Measurements from ENCODE around the gene IER2.
A peak's percentile ranks its signal among the peaks of the same experiment; 100 is the strongest.

The IER2 gene, protein sequence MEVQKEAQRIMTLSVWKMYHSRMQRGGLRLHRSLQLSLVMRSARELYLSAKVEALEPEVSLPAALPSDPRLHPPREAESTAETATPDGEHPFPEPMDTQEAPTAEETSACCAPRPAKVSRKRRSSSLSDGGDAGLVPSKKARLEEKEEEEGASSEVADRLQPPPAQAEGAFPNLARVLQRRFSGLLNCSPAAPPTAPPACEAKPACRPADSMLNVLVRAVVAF

DNA sequence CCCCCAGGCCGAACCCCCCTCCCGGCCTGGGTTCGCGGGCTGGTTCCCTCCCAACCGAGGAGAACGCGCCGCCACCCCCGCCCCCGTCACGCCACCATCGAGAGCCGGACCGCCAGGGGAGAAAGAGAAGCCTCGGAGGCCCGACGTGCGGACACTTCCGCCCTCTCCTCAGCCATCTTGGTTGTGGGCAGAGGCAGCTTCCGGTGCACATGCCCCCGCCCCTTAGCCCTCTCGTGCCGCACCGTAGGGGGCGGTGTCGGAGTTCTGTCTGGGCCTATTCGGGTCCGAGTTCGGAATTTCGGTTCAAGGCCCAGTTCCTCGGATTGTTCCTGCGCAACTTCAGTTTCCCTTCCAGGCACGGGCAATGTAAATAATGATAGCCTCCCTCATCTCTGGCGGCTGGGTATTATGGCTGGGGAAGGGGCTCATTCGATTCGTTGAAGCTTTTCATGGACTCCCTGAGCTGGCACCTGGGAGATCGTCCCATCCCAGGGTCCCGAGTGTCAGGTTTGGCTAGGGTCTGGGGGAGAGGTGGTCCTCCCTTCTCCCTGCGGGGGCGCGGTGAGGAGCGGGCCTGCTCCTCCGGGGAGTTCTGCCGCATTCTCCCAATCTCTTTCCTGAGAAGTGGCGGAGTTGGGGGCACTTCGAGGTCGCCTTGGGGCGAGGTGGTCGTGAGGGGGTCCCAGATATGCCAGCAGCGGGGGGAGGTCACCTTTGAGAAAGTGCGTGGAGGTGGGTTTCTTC, at the start of gene IER2, which contains the start of gene STX10:
IER2 (plus strand) TSS at position 225 of the 744 bp plus-strand sequence. CDS start 2,776 bp downstream, outside the sequence.
STX10 (minus strand) TSS at position 189 of the 744 bp plus-strand sequence. CDS start 202 bp downstream, outside the sequence.
- DNase-seq (ENCODE audit: low read depth), result peak; percentile 91

DNA sequence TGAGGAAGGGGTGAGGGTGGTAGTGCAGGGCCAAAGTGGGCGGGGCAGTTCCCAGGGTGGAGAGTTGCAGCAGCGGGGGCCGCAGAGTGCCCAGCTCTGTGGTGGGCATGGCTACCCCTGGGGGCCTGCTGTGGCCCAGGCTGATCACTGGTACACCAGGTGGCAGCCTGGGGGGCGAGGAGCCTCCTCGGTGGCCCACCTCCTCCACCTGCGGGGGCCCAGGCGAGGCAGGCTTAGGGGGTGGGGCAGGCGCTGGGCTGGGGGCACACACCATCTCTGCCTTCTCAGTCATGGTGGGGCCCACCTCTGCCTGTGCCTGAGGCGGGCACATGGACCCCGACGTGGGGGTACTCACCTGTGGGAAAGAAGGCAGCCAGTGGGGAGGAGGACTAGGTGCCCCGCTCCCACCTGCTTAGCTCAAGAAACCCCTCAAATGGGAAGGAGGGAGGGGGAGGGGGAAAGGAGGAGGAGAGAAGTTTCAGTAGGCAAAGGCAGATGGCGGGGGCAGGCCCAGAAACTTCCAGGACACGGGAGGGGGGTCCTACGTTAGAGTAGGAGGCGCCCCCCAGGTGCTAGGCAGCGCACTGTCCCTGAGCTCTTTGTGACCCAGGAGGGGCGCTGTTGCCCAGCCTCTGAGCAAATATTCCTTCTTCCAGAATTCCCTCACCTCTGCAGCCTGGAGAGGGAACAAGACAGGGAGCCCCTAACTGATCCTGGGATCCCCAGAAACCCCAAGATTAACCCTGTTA, 49.2 kb upstream of the IER2 start:
- DNase-seq (ENCODE audit: low read depth), result no peak

DNA sequence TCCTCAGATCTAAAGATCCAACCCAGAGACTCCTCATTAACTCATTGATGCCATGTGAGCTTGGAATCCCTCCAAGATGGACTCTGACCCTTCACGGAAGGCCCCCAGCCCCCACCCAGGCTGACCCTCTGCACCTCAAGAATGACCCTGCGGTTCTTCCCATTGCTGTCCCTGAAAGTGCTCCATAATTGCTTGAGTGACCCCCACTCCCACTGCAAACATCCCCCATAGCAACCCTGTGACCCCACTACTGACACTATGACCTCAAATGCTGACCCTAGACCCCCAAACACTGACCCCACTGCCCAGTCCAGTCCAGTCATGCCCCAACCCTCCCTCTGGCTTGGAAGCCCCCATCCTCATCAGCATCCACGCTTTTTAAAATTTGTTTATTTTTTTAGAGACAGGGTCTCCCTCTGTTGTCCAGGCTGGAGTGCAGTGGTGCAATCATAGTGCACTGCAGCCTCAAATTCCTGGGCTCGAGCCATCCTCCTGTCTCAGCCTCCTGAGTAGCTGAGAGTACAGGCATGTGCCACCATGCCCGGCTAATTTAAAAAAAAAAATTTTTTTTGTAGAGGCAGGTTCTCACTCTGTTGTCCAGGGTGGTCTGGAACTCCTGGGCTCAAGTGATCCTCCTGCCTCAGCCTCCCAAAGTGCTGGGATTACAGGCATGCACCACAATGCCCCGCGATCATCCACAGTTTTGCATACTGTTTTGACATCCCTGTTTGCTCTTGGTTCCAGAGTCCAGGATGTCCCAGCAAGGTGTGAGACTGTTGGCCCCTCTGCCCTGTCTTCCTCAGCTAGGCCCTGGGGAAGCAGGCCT, 48.4 kb upstream of the IER2 start:
- no peak for DNase-seq (ENCODE audit: low read depth)

DNA sequence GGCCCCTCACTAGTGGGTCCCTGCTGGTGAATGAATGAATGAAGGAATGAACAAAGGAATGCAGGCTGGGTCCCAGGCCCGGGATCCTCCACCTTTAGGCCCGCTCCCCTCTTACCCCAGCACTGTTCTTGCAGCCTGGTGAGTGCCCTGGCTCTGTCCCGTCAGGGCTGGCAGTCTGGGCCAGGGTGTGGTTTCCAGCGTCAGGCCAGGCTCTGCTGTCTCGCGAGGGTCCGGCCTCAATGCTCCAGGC, 47.9 kb upstream of the IER2 start:
- peak; percentile 22 for DNase-seq (ENCODE audit: low read depth)

DNA sequence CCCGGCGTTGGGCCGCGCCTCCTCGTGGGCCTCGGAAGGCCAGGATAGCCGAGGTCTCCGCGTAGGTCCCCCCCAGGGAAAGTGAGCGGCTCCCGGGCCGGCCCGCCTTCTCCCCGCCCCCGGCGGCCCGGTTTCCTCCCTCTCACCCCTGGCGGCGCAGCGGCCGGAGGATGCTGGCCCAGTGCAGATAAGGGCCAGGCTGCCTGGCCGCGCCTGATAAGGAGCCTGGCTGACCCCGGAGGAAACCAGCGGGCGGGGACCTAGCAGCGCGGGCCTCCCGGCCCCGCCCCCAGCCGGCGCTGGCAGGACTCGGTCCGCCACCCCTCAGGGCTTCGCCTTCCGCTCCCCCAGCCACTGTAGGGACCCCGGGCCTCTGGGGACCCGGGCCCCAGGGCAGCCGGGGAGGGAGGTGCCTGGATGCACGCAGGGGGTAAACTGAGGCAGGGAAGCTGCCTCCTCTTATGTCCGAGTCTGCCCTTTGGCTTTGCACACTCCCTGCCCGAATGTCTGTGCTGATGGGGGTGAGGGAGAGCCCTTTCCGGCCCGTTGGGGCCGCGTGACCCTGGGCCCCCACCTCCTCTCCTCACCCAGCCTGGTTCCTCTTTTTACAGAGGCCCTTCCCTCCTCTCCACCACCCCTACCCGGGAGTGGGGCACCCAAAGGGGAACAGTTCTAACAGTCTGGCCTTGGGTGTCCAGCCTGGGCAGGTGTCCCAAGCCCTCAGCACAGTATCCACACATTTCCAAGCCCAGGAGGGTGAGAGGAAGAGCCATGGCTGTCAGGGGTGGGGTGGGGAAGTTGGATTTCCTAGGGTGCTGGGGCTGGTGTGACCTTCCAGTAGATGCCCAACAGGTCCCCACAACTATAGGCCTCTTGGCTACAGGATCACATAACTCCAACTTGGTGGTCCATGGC, 47.3 kb upstream of the IER2 start, which contains the start of gene LYL1:
LYL1 (minus strand) TSS at position 193 of the 915 bp plus-strand sequence. CDS start 1,687 bp downstream, outside the sequence.
- DNase-seq (ENCODE audit: low read depth), result no peak

DNA sequence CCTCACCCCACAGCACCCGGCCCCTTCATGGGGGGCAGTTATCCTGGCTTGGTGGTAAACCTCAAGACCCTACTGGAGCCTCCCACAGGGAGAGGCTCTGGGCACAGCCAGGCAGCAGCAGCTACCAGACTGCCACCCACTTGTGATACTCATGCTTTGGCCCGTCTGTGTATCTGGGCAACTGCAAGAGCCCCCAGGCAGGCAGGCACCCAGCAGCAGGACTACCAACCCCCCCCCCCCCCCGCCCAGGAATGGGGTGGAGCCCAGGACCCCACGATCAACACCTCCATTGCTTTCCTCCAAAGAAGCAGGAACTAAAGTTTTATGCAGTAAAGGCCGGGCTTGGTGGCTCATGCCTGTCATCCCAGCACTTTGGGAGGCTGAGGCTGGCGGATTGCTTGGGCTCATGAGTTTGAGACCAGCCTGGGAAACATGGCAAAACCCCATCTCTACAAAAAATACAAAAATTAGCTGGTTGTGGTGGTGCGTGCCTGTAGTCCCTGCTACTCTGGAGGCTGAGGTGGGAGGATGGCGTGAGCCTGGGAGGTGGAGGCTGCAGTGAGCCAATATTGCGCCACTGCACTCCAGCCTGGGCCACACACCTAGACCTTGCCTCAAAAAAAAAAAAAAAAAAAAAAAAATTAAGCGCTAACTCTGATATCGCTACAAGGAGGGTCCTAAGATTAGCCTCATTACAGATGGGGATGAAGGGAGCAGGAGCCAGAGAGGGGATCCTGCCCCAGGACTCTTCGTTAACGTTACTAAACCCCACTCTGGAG, 46.4 kb upstream of the IER2 start:
- DNase-seq (ENCODE audit: low read depth), result no peak

DNA sequence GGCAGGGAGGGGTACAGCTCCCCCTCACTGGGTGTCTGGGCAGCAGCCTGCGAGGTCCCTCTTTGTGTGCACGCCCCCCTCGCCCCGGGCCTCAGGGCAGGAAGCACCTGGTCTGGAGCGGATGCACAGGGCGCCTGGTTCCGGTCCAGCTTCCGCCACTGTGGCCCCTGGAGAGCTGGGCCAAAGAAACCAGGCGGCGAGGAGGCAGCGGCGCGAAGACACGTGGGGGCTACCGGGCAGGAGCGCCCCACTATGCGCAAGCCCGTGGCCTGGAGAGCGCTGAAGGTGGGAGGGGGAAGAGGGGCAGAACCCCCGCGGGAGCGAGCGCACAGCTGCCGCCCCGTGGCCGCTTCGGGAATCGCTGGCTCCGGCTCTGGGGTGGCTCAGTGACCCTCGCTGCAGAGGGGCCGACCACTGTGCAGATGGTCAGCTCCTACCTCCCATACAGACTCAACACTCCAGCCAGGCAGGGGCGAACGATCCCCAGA, 45.8 kb upstream of the IER2 start:
- no peak for DNase-seq (ENCODE audit: low read depth)

DNA sequence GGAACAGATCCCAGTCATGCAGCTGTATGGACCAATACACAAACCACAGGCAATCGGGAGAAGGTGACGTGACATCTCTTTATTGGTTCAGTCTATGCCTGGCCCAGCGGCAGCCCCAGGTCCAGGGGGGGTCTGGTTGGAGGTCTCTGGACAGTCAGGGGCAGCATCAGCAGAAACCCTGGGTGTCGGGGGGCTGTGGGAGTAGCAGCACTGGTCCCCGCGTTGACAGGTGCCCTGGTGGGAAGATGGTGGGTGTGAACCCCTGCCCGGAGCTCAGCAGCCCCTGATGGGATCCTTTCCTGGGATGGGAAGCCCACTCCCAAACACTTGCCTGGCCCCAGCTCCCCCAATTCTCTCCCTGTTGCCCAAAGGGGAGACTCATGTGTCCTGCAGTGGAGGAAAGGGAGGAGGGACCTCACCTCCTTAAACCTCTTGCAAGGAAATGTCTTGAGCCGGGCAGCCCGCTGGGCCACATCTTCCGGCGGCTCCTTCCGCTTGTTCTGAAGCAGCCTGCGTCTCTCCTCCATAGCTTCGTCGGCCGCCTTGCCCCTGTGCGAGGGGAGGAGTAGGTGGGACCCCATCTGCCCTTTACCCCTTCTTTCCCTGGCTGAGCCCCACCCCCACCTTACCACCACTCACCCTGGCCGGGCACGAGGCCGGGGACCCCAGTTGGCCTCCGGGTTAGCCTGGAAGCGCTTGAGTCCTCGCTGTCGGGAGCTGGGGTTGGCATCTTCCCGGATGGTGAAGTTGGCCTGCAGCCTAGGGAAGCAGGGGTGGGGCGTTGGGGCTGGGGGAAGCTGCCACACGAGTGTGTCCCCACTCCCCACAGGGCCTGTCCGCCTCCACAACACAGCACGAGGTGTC, 45.1 kb upstream of the IER2 start:
- no peak for DNase-seq (ENCODE audit: low read depth)

DNA sequence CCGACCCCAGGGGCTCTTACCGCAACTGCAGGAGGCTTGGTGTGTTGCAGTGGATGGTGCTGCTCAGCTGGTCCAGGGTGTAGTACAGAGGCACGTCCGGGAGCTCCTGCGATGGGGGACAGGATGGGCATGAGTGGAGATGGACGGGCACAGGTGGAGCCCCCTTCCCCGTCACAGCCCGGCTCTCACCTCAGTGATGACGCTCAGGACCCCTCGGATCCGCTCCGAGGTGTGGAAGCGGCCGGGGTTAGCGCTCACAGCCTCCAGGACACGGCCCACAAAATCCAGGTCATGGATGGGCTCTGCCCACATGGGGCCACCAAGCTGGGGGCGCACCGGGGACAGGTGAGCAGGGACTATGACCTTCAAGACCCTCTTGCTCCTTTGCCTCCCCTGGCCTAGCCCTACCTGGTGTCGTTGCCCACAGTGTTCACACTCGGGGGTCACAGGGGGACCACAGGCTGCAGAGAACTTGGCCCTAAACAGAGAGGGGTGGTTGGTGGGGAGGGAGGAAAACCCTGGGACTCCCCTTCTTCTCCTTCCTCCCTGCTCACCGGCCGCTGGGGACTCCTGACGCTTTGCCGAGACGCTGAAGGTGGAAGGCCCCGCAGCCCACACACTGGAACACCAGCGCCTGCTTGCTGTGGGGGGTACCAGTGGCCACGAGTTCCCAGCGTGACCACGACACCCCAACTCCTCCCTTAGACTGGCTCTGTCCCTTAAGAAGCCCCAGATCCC, 40.7 kb upstream of the IER2 start:
- no peak for DNase-seq (ENCODE audit: low read depth)

DNA sequence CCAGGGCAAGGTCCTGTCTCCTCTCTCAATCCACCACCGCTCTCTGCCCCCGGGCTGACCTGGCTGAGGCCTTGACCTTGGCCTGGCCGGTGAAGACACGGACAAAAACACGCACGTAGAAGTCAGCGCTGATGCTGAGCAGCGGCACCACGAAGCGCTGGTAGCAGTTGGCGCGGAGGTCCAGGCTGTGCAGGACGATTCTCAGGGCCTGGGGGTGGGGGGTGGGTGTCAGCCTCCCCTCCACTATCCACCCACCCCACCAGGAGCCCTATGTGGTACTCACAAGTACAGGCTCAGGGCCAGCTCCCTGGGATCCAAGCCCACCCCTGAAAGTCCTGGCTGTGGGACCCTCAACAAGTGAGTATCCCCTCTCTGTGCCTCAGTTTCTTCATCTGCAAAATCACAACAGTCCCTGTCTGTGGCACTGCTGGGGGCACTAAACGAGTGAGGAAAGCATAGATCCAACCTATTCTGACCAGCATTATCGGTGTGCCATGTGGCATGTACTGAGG, 40.1 kb upstream of the IER2 start:
- no peak for DNase-seq (ENCODE audit: low read depth)

DNA sequence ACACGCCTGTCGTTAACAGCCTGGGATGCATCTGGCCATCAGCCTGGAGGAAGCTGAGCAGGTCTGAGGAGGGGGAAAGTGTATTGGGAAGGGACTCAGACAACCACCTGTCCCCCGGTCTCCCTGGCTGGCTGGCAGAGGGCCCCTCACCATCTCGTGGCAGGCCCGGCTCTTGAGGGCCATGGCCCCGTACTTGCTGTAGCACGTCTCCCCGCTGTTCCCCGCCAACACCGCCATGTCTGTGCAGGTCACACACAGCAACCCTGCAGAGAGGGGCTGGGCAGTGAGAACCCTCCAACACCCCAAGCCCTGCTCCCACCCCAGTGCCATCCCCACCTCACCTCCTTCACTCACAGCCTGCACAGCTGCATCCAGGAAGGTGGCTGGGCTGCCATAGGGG, 37.7 kb upstream of the IER2 start:
- DNase-seq (ENCODE audit: low read depth), result no peak

DNA sequence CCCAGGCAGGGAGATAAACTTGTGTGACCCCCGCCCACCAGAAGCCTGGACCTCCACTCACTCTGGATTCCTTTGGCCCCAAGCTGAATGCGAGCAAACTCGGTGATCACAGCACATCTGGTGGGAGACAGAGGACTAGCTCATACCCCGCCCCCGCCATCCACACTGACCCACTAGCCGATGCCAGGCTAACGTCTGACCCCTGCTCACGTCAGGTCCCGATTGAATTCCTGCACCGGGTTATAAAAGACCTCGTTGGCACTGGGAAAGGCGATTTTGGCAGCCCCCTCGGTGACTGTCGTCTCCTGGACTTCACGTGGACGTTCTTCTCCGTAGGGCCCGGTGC, 34.3 kb upstream of the IER2 start:
- no peak for DNase-seq (ENCODE audit: low read depth)

DNA sequence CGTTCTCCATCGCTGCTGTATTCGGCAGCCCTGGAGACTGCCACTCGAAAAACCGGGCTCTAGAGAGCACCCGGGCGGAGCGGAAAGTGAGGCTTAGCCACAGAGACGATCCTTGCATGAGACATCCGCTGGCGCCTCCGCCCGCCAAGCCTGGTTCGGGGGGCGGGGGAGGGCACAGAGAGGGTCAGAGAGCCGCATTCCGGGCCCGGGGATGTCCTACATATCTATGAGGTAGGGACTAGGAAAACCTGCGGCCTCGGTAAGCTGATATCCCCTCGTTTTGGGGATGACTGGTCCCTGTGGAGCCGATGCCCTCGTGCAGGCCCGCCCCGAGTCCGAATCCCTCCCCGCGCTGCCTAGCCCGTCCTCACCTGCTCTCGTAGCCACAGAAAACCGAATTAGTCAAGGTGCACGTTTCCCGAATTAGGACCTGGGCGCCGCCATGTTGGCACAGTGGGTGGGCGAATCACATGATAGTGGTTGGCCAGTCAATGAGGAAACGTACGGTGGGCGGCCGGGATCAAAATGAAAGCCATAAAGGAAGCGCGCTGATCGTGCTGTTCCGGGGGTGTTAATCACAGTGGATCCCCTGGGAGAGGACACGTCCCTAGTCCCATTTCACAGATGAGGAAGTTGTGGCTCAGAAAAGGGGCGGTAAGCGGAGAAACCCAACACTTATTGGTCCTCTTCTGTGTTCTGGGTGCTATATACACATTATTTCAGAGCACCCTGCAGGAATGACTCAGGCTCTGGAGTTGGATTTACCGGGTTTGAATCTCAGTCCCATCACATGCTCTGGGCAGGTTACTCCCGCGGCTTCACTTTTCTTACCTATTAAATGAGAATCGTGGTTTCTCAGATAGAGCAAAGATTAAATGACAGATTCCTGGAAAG, 33.7 kb upstream of the IER2 start, which contains the start of gene TRMT1:
TRMT1 (minus strand) TSS at position 459 of the 894 bp plus-strand sequence; CDS start at position 118, 341 bp downstream.
- peak; percentile 83 for DNase-seq (ENCODE audit: low read depth)

DNA sequence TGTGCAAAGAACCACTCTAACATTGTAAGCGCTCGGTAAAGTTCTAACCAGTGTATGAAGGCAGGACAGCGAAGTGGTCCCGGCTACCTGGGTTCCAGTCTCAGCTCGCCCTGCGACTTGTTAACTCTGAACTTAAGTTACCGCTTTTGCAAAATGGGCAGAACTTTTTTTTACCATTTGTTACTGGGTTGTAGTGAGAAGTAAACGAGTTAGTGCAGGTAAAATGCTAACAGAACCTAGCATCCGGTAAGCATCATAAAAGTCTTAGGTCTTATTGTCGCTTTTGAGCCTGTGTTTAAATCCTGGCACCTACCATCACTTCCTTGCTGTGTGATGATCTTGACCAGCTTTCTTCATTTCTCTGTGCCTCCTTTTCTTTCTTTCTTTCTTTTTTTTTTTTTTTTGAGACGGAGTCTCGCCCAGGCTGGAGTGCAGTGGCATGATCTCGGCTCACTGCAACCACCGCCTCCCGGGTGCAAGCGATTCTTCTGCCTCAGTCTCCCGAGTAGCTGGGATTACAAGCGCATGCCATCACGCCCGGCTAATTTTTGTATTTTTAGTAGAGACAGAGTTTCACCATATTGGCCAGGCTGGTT, 32.9 kb upstream of the IER2 start:
- no peak for DNase-seq (ENCODE audit: low read depth)

DNA sequence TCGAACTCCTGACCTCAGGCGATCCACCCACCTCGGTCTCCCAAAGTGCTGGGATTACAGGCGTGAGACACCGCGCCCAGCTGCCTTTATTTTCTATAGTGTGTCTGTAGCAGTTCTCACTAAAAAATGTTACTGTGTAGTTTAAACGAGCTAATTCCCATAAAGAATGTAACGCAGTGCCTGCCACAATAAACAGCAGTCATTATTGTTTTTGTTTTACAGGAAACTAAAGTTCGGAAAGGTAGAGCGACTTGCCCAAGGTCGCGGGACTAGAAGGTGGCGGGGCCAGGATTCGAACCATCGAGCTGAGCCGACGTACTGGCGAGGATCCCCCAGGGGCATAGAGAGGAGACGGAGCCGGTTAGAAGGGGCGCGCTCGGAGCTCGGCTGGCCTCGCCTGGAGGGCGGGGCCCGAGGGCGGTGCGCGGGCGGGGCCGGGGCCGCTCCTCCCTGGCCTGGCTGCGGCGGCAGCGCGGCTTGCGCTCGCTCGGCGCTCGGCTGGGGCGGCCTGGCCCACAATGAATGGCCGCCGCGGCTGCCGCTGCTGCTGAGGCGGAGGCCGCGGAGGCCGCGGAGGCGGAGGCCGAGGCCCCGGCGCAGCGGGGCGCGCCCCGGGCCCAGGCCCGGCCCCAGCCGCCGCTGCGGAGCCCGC, 32.3 kb upstream of the IER2 start, which contains the start of gene NACC1:
NACC1 (plus strand) TSS at position 493 of the 652 bp plus-strand sequence. CDS start 16,944 bp downstream, outside the sequence.
- peak; percentile 74 for DNase-seq (ENCODE audit: low read depth)
